ENCODE measurements around the gene IRAK4. TPM values are rescaled to one million over a fixed set of nuclear protein-coding genes. Genes with fewer than 3 reads are reported as not detected.
A peak's percentile ranks its signal among the peaks of the same experiment; 100 is the strongest.

IRAK4 gene
- total RNA-seq, 1 donor from 2014 or later: 5.4 TPM

DNA sequence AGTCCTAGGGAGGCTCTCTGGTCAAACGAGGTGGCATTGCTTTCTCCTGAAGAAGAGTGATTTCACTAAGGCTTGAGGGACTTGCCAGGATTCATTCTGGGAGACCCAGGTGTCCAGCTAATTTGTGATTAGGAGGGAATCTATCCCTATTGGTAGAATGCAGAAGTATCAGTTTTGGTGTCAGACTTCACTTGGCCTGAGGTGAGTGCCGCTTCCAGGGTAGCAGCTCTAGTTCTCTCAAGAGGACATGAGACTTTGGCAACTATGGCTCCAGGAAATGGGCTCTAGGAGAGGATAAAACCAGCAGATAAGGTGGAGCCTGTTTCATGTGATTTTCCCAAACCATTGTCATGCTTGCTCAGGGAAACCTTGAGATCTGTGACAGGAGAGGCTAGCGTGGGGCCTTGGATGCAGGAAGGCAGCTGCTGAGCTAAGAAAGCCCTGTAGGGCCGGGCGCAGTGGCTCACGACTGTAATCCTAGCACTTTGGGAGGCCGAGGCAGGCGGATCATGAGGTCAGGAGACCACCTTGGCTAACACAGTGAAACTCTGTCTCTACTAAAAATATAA, 65.5 kb downstream of the IRAK4 start:
- H3K27ac Mint-ChIP-seq (ENCODE audit: unreplicated experiment): no peak overlapping the region
- no peak overlapping the region for H3K4me3 Mint-ChIP-seq
- H3K27me3 Mint-ChIP-seq (ENCODE audit: low read depth): no peaks in the 10 kb centered on the region
- DNase-seq (ENCODE audit: low read depth, low spot score): no peak
- TF ChIP-seq, protein P1, sequence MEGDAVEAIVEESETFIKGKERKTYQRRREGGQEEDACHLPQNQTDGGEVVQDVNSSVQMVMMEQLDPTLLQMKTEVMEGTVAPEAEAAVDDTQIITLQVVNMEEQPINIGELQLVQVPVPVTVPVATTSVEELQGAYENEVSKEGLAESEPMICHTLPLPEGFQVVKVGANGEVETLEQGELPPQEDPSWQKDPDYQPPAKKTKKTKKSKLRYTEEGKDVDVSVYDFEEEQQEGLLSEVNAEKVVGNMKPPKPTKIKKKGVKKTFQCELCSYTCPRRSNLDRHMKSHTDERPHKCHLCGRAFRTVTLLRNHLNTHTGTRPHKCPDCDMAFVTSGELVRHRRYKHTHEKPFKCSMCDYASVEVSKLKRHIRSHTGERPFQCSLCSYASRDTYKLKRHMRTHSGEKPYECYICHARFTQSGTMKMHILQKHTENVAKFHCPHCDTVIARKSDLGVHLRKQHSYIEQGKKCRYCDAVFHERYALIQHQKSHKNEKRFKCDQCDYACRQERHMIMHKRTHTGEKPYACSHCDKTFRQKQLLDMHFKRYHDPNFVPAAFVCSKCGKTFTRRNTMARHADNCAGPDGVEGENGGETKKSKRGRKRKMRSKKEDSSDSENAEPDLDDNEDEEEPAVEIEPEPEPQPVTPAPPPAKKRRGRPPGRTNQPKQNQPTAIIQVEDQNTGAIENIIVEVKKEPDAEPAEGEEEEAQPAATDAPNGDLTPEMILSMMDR (conservative IDR thresholded peaks at IDR 0.05): no peak
- no peaks in the 10 kb centered on the region for H3K9me3 Mint-ChIP-seq
- H3K36me3 Mint-ChIP-seq (ENCODE audit: low read depth): no peaks in the 10 kb centered on the region
- H3K4me1 Mint-ChIP-seq: peaks cover 1% of the 10 kb centered on the region

- TF ChIP-seq, protein P1 (conservative IDR thresholded peaks at IDR 0.05): no peak
- Mint-ChIP-seq H3K36me3 (ENCODE audit: low read depth) (no peaks in the 10 kb centered on the region), H3K4me1 (peaks cover 5% of the 10 kb centered on the region), H3K27ac (ENCODE audit: unreplicated experiment) (no peak overlapping the region), H3K9me3 (no peaks in the 10 kb centered on the region), H3K27me3 (ENCODE audit: low read depth) (no peaks in the 10 kb centered on the region), H3K4me3 (no peak overlapping the region)
- no peak for DNase-seq (ENCODE audit: low read depth, low spot score)
These were observed 67.9 kb downstream of the IRAK4 start for GRCh38 chr12:43826681-43827080.

GRCh38 chr12:43827093-43827492, 68.3 kb downstream of the IRAK4 start:
- no peak for DNase-seq (ENCODE audit: low read depth, low spot score)
- Mint-ChIP-seq H3K9me3 (no peaks in the 10 kb centered on the region), H3K36me3 (ENCODE audit: low read depth) (no peaks in the 10 kb centered on the region), H3K27me3 (ENCODE audit: low read depth) (no peaks in the 10 kb centered on the region), H3K4me1 (peaks cover 5% of the 10 kb centered on the region), H3K4me3 (no peak overlapping the region), H3K27ac (ENCODE audit: unreplicated experiment) (no peak overlapping the region)
- TF ChIP-seq, protein P1 (conservative IDR thresholded peaks at IDR 0.05): no peak

GRCh38 chr12:43832463-43833168, 73.9 kb downstream of the IRAK4 start:
- no peak for DNase-seq (ENCODE audit: low read depth, low spot score)
- H3K36me3 Mint-ChIP-seq (ENCODE audit: low read depth): no peaks in the 10 kb centered on the region
- TF ChIP-seq, protein P1 (conservative IDR thresholded peaks at IDR 0.05): no peak
- no peak overlapping the region for H3K27ac Mint-ChIP-seq (ENCODE audit: unreplicated experiment)
- H3K4me1 Mint-ChIP-seq: peaks cover 21% of the 10 kb centered on the region
- no peak overlapping the region for H3K4me3 Mint-ChIP-seq
- H3K9me3 Mint-ChIP-seq: no peaks in the 10 kb centered on the region
- peaks cover 3% of the 10 kb centered on the region for H3K27me3 Mint-ChIP-seq (ENCODE audit: low read depth)

GRCh38 chr12:43835264-43835655, 76.5 kb downstream of the IRAK4 start:
- peak overlapping the region; percentile 91 for H3K4me3 Mint-ChIP-seq
- peaks cover 3% of the 10 kb centered on the region for H3K27me3 Mint-ChIP-seq (ENCODE audit: low read depth)
- TF ChIP-seq, protein P1 (conservative IDR thresholded peaks at IDR 0.05): no peak
- no peak for DNase-seq (ENCODE audit: low read depth, low spot score)
- H3K4me1 Mint-ChIP-seq: peaks cover 16% of the 10 kb centered on the region
- H3K36me3 Mint-ChIP-seq (ENCODE audit: low read depth): no peaks in the 10 kb centered on the region
- H3K27ac Mint-ChIP-seq (ENCODE audit: unreplicated experiment): peak overlapping the region; percentile 79
- H3K9me3 Mint-ChIP-seq: no peaks in the 10 kb centered on the region

Measured in neural crest cell (in vitro differentiated cells).